NCI-H510A treated with DMSO at 0.1 percent for 48 hours (cell line): ENCODE results near the gene SLC16A8.

Source experiments
- DNase-seq: peaks from one replicate; lab custom pipeline; 2025; lab: John Stamatoyannopoulos, UW

The SLC16A8 gene

GRCh38 chr22:38111925-38112355 is 28.0 kb upstream of the SLC16A8 start:
- no peak for DNase-seq

- DNase-seq = no peak
Observed at GRCh38 chr22:38110863-38111852, 27.2 kb upstream of the SLC16A8 start.

GRCh38 chr22:38110008-38110862 is 26.3 kb upstream of the SLC16A8 start, which contains the start of gene BAIAP2L2:
Gene BAIAP2L2, minus strand, starts transcription at chr22:38110684. Its CDS starts 159 bp downstream, at chr22:38110525.
- no peak for DNase-seq

GRCh38 chr22:38109371-38110001 is 25.5 kb upstream of the SLC16A8 start:
- DNase-seq = no peak

- DNase-seq = no peak
Observed at GRCh38 chr22:38108561-38109319, 24.8 kb upstream of the SLC16A8 start.

- DNase-seq = no peak
Observed at GRCh38 chr22:38107692-38108515, 23.9 kb upstream of the SLC16A8 start.

- DNase-seq = no peak
Observed at GRCh38 chr22:38106814-38107578, 23.0 kb upstream of the SLC16A8 start.

GRCh38 chr22:38104084-38104483 is 20.1 kb upstream of the SLC16A8 start:
- no peak for DNase-seq

- DNase-seq = no peak
Observed at GRCh38 chr22:38103641-38104040, 19.7 kb upstream of the SLC16A8 start.

- no peak for DNase-seq
Observed at GRCh38 chr22:38098410-38099249, 14.6 kb upstream of the SLC16A8 start.

GRCh38 chr22:38097557-38098409 is 13.8 kb upstream of the SLC16A8 start:
- no peak for DNase-seq

- DNase-seq = no peak
Observed at GRCh38 chr22:38097058-38097457, 13.1 kb upstream of the SLC16A8 start.

- no peak for DNase-seq
Observed at GRCh38 chr22:38089474-38089851, 5.5 kb upstream of the SLC16A8 start.

GRCh38 chr22:38088629-38089473 is 4.9 kb upstream of the SLC16A8 start:
- DNase-seq = no peak

GRCh38 chr22:38087855-38088254 is 3.9 kb upstream of the SLC16A8 start:
- DNase-seq = no peak

- DNase-seq = no peak
Observed at GRCh38 chr22:38086942-38087341, 3.0 kb upstream of the SLC16A8 start.
